Left colon (tissue), 2 donors: ENCODE results near the gene STK32C. TPM values are rescaled to one million over a fixed set of nuclear protein-coding genes. Genes with fewer than 3 reads are reported as not detected.

Source experiments
- ATAC-seq: fragments of 200-7000 bp; cut with Tn5 transposase; one replicate; pipeline ENCODE4 v1.9.1; 2020; ENCODE audit warnings: mild to moderate bottlenecking, moderate library complexity
- DNase-seq, 2 donors: peaks; one replicate each; pipeline ENCODE4 v3.0.0-alpha.2; 2020
- intact Hi-C, 2 donors: fragments of 100-400 bp; cut with DNase I in 1 of 2; cut with micrococcal nuclease in 1 of 2; formaldehyde crosslinking; loops; one replicate each; pipeline versions ENCODE4 v1.11.2 to v1.14.0; 2022; cut with DNase I, micrococcal nuclease
- long read RNA-seq: library from polyadenylated mRNA; unstranded; transcript quantifications from one replicate; pipeline ENCODE4 v2.0.0, GENCODE V29; 2021
- total RNA-seq, 2 donors: library from RNA; stranded (reverse); fragmentation: NEBNext Ultra II Directional; extraction: Animal tissue kit (Norgen Biotek cat#: 25700); gene quantifications; one replicate each; pipeline ENCODE4 v1.2.1, GENCODE V29; 2021
- donor health status: DM: no; HTN: no; CAD: no.
- donor health status: DM: yes; HTN: yes; CAD: no.

STK32C gene
- total RNA-seq, result 10 to 100 TPM in 1 of 2 donors, 1 to 10 TPM in 1; 8.4 to 10.0 TPM
- long read RNA-seq, partial matches to known transcripts, result 0 of 7 reads
- long read RNA-seq, other reads (novel, unspliced or antisense), result 2 of 7 reads

GRCh38 chr10:132307823-132308586, at the start of gene STK32C:
TSS of gene STK32C (minus strand) at chr10:132307950. CDS start at chr10:132307833, 117 bp downstream.
- ATAC-seq (peak; percentile 94), DNase-seq (peak; percentile 89 to 95)
- intact Hi-C loops, result no loop called here

- no peak for DNase-seq
- no peak for ATAC-seq
- intact Hi-C loops, result no loop called here
Measured at GRCh38 chr10:132356621-132357195, 49.0 kb upstream of the STK32C start.

GRCh38 chr10:132355754-132356153, 48.0 kb upstream of the STK32C start:
- DNase-seq (no peak), ATAC-seq (no peak)
- intact Hi-C loops, result no loop called here

- ATAC-seq (no peak), DNase-seq (no peak)
- intact Hi-C loops, result no loop called here
Measured at GRCh38 chr10:132355297-132355696, 47.5 kb upstream of the STK32C start.

- ATAC-seq (no peak), DNase-seq (no peak)
- intact Hi-C loops, result loop anchor here in 1 of 2 donors (5.0 kb wide), 1 partner anchor 132 kb away; no protein-coding TSS in a partner anchor
Measured at GRCh38 chr10:132354356-132355094, 46.8 kb upstream of the STK32C start.

- DNase-seq (no peak), ATAC-seq (no peak)
- intact Hi-C loops, result loop anchor here in 1 of 2 donors (5.0 kb wide), 1 partner anchor 131 kb away; no protein-coding TSS in a partner anchor
Measured at GRCh38 chr10:132353456-132354355, 46.0 kb upstream of the STK32C start.

GRCh38 chr10:132352462-132353308, 44.9 kb upstream of the STK32C start:
- ATAC-seq (peak; percentile 77), DNase-seq (peak; percentile 49 to 86)
- intact Hi-C loops, result loop anchor here in 1 of 2 donors (5.0 kb wide), 1 partner anchor 130 kb away; no protein-coding TSS in a partner anchor

- no peak for DNase-seq
- ATAC-seq, result no peak
- intact Hi-C loops, result loop anchor here in 1 of 2 donors (5.0 kb wide), 1 partner anchor 129 kb away; no protein-coding TSS in a partner anchor
Measured at GRCh38 chr10:132351611-132352010, 43.9 kb upstream of the STK32C start.

GRCh38 chr10:132350946-132351345, 43.2 kb upstream of the STK32C start:
- ATAC-seq (no peak), DNase-seq (no peak)
- intact Hi-C loops, result loop anchor here in 1 of 2 donors (5.0 kb wide), 1 partner anchor 129 kb away; no protein-coding TSS in a partner anchor

- intact Hi-C loops, result loop anchor here in 1 of 2 donors (5.0 kb wide), 1 partner anchor 128 kb away; no protein-coding TSS in a partner anchor
- ATAC-seq (no peak), DNase-seq (no peak)
Measured at GRCh38 chr10:132350391-132350790, 42.6 kb upstream of the STK32C start.

GRCh38 chr10:132349766-132350165, 42.0 kb upstream of the STK32C start:
- no peak for DNase-seq
- no peak for ATAC-seq
- intact Hi-C loops, result loop anchor here in 1 of 2 donors (5.0 kb wide), 1 partner anchor 127 kb away; no protein-coding TSS in a partner anchor

GRCh38 chr10:132347931-132348267, 40.1 kb upstream of the STK32C start:
- intact Hi-C loops, result no loop called here
- ATAC-seq, result no peak
- DNase-seq, result no peak

- no peak for ATAC-seq
- DNase-seq, result no peak
- intact Hi-C loops, result no loop called here
Measured at GRCh38 chr10:132347211-132347930, 39.6 kb upstream of the STK32C start.

GRCh38 chr10:132346806-132347205, 39.1 kb upstream of the STK32C start:
- intact Hi-C loops, result no loop called here
- DNase-seq (no peak), ATAC-seq (no peak)

- intact Hi-C loops, result no loop called here
- DNase-seq (no peak), ATAC-seq (no peak)
Measured at GRCh38 chr10:132345345-132345744, 37.6 kb upstream of the STK32C start.

- no peak for DNase-seq
- no peak for ATAC-seq
- intact Hi-C loops, result no loop called here
Measured at GRCh38 chr10:132344386-132344785, 36.6 kb upstream of the STK32C start.

GRCh38 chr10:132342553-132342952, 34.8 kb upstream of the STK32C start:
- no peak for ATAC-seq
- intact Hi-C loops, result no loop called here
- no peak for DNase-seq
